ENCODE results near the gene TSHZ2. TPM values are rescaled to one million over a fixed set of nuclear protein-coding genes. Genes with fewer than 3 reads are reported as not detected.

TSHZ2 gene
- total RNA-seq, 1 donor from 2014 or later = 5.2 TPM

GRCh38 chr20:53101992-53102760, 130.0 kb downstream of the TSHZ2 start:
- intact Hi-C loops (cut with DNase I) = no loop called here

DNA sequence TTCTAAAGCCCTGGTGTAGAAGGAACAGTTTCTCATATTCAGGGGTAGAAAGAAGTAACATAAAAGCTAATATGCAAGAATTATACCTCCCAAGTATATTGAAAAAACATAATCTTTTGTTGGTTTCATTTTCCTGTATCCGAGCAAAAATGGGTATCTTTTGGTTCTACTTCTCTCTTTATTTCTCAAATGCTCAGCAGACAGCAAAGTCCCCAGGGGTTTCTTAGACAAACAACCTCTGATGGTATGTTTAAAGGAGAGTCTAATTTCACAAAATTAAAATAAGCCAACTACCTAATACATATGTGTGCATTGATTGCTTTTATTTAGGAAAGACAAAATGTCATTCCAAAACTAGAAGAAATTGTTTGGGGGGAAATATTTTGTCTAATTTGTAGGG, 131.0 kb downstream of the TSHZ2 start:
- Histone ChIP-seq H3K4me3 (no peak overlapping the region), H3K9me3 (no peaks in the 10 kb centered on the region), H3K36me3 (no peaks in the 10 kb centered on the region), H3K27me3 (no peaks in the 10 kb centered on the region), H3K4me1 (no peaks in the 10 kb centered on the region), H3K27ac (no peak overlapping the region)
- ATAC-seq (no peak), DNase-seq (no peak)
- no peak for TF ChIP-seq CTCF (IDR thresholded peaks at IDR 0.05)
- intact Hi-C loops (cut with DNase I) = no loop called here

More at GRCh38 chr20:53101992-53102760, 130.0 kb downstream of the TSHZ2 start:
- Histone ChIP-seq H3K9me3 (no peaks in the 10 kb centered on the region), H3K27ac (no peak overlapping the region), H3K4me3 (no peak overlapping the region), H3K4me1 (no peaks in the 10 kb centered on the region), H3K36me3 (no peaks in the 10 kb centered on the region), H3K27me3 (no peaks in the 10 kb centered on the region)
- DNase-seq = no peak
- no peak for ATAC-seq
- no peak for TF ChIP-seq CTCF (IDR thresholded peaks at IDR 0.05)

- no peaks in the 10 kb centered on the region for H3K36me3 ChIP-seq
These were observed 132.7 kb downstream of the TSHZ2 start for GRCh38 chr20:53104884-53105283.

DNA sequence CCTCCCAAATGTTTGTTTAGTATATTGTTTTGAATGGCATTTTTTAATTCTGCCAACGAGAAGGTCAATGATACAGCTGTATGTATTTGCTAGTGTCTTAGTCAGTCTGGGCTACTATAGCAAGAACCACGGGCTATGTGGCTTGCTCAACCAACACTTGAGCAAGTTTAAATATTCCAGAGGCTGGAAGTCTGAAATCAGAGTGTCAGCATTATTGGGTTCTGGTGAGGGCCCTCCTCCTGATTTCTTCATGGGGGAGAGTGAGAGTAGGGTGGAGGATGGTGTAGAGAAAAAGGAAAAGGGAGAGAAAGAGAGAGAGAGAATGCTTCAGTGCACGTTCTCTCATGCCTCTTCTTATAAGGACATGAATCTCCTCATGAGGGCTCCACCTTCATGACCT, 144.6 kb downstream of the TSHZ2 start:
- no peak for TF ChIP-seq CTCF (IDR thresholded peaks at IDR 0.05)
- H3K4me3 ChIP-seq = no peak overlapping the region
- DNase-seq (no peak), ATAC-seq (no peak)
- H3K27ac ChIP-seq = no peak overlapping the region
- no peaks in the 10 kb centered on the region for H3K4me1 ChIP-seq
- no peaks in the 10 kb centered on the region for H3K27me3 ChIP-seq
- intact Hi-C loops (cut with DNase I) = no loop called here
- H3K9me3 ChIP-seq = no peaks in the 10 kb centered on the region
- H3K36me3 ChIP-seq = no peaks in the 10 kb centered on the region

More at GRCh38 chr20:53104884-53105283, 132.7 kb downstream of the TSHZ2 start:
- no peak overlapping the region for H3K4me3 ChIP-seq
- DNase-seq (no peak), ATAC-seq (no peak)
- TF ChIP-seq CTCF (IDR thresholded peaks at IDR 0.05) = no peak
- intact Hi-C loops (cut with DNase I) = no loop called here
- no peak overlapping the region for H3K27ac ChIP-seq
- H3K27me3 ChIP-seq = no peaks in the 10 kb centered on the region
- H3K9me3 ChIP-seq = no peaks in the 10 kb centered on the region
- H3K4me1 ChIP-seq = no peaks in the 10 kb centered on the region

DNA sequence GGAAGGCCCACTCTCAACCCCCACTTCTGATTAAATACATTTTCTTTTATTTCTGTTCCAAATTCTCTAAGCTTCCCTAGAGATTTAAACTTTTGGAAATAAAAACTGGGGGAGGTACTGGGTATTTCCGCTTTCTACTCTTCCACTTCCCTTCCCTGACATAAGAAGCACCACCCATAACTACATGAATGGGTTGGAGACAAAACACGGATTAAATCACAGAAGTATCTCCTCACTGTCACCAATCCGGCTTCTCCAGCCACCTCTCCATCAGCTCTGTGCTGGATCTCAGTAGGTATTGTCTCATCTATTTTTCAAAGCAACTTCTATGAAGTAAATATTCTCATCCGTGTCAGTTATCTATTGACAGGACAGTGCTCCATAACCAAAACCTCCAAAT, 150.7 kb downstream of the TSHZ2 start:
- no peak overlapping the region for H3K27ac ChIP-seq
- no peak overlapping the region for H3K4me3 ChIP-seq
- H3K27me3 ChIP-seq = no peaks in the 10 kb centered on the region
- no peaks in the 10 kb centered on the region for H3K9me3 ChIP-seq
- TF ChIP-seq CTCF (IDR thresholded peaks at IDR 0.05) = no peak
- DNase-seq (no peak), ATAC-seq (no peak)
- intact Hi-C loops (cut with DNase I) = no loop called here
- no peaks in the 10 kb centered on the region for H3K36me3 ChIP-seq
- H3K4me1 ChIP-seq = no peaks in the 10 kb centered on the region

Data from upper lobe of right lung (tissue), 1 donor.